Putamen (tissue), 1 donor: ENCODE results near the gene ZNF423.

Source experiments
- DNase-seq: peaks from one replicate; pipeline ENCODE4 v3.0.0-alpha.2; 2016; ENCODE audit warnings: low spot score

The ZNF423 gene

DNA sequence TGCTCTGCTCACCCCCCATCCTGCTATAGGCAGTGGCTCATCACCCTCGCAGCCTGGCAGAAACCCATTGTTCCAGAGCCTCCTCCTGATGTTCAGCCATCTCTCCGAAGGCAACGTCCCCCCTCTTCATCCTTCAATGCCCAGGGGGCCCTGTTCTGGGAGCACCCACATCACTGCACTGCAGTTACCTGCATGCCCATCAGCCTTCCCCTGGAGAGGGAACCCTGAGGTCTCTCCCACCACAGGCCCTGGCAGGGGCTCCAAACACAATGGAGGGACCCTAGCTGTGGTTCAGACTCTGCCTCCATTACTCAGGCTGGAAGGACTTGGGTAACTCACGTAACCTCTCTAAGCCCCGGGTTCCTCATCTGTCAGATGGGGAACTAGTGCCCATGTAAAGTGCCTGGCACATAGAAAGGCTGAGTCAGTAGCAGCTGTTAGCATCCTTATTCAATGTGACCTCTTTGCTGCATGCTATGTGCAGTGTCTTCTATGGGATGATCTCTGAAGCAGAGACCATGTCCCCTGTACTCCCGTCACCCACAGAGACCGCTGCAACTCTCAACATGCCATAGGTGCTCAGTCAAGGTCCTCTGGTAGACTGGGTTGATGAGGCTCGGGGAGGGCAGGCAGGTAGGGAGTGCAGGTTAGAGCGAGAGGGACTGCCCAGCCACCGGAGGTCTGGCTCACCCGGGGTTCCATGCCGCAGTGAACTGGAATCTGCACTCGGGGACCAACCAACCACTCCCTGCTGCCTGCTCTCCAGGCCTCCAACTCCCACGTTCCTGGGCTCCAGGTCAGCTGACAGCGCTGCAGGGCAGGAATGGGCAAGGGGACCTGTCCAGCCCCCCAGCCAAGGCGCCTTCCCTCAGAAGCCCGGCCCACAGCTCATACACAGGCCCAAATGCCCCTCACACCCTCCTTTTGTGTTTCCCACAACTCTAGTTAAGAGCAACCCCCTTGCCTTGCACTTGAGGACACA is 233.2 kb downstream of the ZNF423 start:
- DNase-seq: no peak

DNA sequence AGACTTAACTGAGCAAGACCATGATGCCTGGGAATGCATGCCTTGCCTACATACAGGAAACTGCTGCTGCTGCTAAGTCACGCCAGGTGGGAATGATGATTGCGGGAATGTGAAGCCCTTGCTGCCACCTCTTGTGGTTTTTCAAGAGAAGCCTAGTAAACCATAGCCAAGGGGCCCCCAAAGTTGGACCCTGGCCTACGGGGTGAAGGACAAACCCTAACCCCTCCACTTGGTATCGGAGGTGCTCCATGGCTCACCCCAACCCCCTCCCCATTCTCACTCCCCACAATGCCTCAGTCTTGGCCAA is 233.9 kb downstream of the ZNF423 start:
- no peak for DNase-seq

DNA sequence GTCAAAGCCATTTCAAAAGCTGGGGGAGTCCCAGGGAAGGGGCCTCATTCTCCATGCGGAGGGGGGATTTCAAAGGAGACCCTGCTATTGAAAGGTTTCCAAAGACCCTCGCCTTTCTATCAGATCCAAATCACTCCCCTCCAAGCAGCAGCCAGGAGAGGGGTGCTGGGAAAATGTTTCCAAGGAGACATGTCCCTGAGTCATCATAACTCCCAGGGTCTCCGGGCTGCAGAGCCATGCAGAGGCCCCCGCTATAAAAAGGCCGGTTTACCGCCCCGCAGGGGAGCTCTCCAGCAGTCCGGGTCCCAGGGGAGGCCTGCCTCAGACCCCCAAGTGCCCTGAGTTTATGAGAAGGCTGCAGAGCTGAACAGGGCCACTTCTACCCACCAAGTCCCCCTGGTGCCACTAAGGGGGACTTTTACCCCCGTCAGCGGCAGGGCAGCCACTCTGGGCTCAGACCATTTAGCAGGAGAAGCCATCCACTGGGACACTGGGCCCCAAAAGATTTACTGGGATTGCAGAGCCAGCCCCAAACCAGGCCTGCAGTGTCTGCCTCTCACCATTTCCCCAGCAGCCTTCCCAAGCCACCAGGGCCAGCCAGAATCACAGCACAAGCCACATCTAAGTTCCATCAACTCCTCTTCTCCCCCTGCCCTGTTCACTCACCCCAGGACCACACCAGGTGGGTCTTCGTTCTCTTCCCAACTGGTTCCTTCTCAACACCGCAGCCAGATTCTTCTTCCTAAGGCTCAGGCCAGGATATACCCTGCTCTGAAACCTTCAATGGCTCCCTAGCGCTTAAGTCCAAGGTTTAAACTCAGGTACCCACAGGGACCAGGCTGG is 234.4 kb downstream of the ZNF423 start:
- DNase-seq: no peak

DNA sequence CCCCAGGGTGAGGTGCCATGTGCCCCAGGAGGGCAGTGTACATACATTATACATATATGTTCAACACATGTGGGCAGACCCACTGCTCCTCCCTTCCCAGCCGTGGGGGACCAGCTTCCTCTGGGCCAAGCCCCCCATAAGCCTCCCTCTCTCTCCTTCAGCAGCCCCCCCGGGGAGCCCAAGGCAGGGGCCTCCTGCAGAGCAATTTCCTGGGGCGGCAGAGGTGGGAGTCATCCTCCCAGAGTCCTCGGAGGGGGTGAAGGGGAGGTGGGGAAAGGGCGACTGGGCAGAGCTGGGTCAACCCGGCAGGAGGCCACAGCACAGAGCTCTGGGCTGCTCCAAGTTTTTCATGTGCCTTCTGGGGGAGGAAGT is 235.1 kb downstream of the ZNF423 start:
- DNase-seq: no peak

DNA sequence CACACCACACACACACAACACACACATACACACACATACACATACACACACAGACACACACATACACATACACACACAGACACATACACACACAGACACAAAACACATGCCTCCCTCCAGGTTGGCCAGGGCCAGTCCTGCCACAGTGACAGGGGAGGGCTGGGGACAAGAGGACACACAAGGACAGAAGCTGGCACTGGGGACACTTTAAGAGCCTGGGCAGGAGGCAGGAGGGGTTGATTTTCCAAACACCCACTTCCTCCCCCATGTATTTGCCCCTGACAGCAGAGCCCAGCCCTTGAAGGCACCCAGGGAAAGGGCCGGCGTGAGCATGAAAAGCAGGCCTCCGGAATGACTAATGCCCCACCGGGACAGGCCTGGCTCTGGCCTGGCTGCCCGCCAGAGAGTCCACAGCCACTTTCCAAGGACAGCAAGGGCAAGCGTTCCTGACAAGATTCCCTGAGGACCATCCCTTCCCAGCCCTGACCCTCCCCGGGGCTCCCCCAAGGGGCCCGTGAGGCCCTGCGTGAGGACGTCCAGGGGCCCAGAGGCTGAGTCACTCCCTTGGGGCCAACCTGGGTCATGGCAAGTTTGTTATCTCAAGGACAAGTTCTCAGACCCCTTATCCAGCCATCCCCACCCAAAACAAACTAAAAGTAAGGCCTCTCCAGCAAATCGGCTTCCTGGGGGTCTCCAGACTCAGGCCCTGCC is 235.6 kb downstream of the ZNF423 start:
- no peak for DNase-seq

DNA sequence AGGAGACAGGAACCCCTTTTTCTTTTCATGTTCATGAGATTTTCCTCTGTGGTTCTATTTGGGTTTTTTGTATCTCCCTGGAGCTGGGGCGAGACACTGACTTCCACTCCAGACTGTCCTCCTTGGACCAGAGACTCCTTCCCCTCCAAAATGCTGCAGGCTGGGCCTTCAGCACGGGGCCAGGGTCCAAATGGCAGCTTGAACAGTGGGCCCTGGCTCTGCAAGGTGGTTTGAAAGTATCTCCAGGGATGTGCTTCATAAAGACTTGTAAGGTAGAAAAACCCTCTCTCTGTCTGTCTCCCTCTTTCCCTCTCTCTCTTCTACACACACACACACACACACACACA is 236.1 kb downstream of the ZNF423 start:
- no peak for DNase-seq

DNA sequence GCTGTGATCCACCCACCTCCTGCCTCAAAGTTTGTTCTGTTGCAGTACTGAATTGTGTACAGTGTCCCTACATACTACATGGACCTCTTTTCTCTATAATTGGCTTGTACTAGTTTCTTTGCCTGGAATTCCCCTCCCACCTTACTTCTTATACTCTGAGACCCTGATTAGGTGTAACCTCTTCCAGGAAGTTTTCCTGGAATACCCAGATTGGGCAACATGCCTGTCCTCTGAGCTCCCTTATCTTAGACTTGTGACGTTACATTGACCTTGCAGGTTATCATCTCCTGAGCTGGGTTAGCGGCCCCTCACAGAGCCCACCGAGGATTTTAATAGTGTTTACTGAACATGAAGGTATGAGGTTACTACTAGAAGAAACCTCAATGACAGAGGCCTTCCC is 237.0 kb downstream of the ZNF423 start:
- DNase-seq: no peak

DNA sequence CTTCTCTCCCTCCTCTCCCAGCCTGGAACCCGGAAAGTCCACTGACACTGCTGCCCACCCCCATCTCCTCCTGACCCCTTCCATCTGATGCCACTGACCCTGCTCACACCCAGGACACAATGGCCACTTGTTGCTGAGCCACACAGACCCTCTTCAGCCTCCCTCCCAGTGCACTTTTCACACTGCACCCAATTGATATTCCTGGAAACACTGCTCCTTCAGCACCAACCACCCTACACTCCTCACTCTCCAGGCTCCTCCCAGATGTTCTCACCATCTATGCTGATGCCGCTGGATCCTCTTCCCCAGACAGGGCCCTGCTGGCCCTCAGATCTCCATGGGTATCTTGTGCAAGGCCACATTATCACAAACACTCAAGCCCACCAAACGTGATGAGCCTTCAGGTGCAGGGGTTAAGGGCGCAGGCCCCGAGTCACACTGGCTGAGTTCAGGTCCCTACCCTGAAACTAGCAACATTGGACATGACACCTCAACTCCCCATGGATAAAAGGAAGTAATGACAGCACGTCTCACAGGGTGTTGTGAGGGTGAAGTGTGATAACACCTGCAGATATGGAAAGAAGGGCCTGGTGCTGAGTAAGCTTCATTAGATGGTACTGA is 238.1 kb downstream of the ZNF423 start:
- no peak for DNase-seq

DNA sequence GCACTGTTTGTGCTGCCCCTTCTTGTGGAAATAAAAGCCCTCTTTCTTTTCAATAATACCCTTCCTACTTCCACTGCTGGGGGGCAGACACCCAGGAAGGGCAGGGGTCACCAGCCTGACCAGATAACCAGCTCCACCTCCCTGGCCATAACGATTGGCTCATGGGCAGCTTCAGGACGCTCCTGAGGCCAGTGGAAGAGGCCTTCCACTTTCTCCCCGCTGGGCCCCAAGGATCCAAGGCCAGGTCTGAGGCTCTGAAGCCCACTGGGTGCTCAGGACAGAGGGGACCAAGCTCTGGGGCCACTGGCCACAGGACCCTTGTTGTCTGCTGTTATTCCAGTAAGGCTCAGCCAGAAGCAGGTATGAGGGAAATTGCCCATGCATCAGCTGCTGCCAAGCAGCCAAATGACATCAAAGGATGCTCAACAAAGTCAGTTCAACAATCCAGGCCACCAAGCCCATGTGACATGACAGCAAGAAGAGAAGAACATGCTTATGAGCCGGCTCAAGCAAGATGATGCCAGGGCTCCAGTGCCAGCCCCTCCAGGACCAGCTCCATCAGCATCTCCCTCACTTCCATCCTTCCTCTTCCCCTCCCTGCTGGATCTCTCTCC is 238.8 kb downstream of the ZNF423 start:
- no peak for DNase-seq

DNA sequence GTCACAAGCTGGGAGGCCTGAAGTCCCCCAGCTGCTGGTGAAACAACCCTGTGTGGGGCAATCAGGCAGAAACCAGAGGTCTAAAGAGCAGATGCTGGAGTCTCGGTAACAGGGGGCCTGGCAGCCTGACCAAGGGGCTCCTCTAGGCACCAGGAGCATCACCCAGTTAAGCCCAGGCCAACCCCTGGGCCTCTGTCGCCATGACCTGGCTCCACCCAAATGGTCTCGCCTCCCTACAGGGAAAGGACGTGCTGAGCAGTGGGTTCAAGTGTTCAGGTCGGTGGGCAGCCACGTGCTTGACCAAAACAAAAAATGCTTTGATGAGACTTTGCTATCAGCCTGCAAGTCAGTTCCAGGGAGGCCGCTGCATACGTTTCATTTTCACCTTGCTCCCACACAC is 240.3 kb downstream of the ZNF423 start:
- DNase-seq: no peak

DNA sequence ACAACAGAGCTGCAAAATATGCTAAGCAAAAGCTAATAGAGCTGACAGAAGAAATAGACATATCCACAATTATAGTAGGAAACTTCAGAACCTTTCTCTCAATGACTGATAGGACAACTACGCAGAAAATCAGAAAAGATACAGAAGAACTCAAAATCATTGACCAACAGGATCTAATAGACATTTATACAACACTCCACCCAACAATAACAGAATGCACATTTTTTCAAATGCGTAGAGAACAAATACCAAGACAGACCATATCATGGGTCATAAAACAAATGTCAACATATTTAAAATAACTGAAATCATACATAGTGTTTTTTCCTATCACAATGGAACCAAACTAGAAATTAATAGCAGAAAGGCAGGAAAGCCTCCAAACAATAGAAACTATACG is 244.9 kb downstream of the ZNF423 start:
- DNase-seq: no peak

DNA sequence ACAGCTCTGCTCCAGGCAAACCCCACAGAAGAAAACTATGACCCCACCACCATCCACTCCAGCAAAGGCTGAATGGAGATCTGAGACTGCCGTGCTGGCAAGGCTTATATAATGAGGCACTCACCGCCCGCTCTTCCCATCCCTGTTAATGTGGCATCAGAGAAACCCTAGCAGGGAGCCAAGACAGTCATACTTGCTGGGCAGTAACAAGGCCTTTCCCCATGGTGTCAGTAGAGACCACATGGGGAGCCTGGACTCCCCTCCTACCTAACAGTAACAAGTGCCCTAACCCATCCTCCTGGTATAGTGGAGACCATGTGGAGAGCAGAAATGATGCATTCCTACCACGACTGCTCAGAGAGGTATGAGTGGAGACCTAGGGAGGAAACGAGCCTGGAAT is 247.1 kb downstream of the ZNF423 start:
- DNase-seq: no peak

DNA sequence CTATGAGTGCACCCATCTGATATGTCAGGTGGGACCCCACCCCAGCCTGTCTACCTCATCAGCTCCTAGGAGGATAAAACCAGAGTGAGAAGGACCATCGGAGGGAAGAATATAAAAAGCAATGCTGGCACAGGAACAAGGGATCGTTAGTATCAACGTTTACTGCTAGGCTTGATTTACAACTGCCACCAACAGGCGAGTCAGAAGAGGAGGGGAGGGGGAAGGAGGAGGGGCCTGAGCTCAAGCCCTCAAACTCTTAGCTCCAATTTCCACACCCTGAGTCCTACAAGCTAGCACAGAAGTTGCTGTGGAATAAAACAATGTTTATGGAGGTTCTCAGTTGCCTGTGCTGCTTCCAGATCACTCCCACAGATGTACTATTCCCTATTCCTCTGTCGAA is 247.8 kb downstream of the ZNF423 start:
- no peak for DNase-seq

DNA sequence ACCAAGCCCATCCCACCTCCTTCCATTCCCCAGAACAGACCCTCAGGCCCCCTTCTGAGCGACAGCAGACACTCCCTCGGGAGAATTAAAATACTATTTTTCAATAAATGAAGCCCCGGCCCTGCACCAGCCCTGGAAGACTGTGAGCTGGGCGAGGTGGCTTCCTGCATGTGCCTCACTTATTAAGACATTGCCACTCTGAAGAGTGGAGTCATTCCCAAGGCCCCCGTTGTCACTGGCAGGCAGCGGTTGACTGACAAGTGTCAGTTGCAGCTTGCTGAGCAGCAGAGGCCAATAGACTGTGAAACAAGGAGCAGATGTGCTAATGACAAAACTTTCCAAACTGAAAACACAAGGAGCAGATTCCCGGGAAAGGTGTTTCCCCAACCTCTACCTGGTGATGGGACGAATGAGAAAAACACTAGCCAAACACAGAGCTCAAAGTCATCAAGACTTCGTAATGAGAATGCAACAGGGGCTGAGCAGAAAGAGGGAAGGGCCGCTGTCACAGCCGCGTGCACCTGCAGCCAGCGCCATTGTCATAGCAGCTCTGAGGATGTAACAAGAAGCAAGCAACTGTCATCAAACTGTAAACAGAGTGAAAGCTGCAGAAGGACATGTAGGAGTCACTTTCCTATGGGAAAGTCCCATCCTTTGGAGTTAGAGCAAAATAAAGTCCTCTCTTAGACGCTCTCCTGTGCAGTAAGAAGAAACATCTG is 250.2 kb downstream of the ZNF423 start:
- DNase-seq: no peak

DNA sequence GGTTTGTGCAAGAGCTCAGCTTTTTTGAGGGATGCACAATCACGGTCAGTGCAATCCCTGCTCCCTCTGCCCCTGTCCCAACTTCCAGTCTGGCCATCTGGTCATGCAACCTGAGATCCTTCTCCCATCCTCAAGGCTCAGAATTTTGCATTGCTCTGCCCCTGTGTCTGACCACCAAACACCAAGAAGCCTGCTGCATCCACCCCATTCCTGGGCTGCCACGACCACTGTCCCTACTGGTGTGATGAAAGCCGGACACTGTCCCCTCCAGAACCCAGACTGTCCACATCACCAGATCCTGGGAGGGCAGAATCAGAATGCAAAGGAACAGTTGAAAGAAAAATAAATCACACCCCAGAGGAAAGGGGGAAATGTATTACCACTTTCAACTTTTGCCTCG is 251.3 kb downstream of the ZNF423 start:
- no peak for DNase-seq

DNA sequence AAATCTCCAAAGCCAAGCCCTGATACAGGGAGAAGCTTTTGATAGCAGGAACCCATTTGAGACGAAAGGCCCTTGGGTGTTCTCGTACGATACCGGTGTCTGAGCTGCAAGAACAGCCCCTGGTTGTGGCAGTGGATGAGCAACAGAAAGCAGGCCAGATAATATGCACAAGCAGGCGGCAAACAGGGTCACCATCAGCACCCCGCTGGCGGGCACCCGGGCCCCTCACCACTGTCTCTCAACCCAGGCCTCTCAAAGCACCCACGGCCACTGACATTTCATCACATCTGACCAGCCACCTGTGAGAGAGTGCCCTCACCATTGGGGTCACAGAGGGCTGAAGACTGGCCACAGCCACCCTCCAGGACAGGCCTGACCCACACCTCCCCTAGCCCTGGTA is 252.0 kb downstream of the ZNF423 start:
- DNase-seq: no peak

DNA sequence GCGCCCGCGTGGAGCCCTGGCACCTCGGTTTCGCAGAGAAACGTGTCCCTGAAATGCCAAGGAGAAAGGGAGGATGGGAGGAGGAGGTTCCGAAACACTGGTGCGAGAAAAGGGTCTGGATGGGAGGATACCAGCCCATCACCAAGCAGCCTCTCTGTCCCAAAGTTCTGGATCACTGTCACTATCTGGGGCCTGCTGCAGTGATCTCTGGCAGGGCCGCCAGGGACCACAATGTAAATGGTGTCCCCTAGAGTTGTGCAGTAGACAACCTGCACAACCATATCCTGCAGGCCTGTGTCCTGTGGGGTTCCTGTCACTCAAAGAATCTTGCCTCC is 253.0 kb downstream of the ZNF423 start:
- no peak for DNase-seq

DNA sequence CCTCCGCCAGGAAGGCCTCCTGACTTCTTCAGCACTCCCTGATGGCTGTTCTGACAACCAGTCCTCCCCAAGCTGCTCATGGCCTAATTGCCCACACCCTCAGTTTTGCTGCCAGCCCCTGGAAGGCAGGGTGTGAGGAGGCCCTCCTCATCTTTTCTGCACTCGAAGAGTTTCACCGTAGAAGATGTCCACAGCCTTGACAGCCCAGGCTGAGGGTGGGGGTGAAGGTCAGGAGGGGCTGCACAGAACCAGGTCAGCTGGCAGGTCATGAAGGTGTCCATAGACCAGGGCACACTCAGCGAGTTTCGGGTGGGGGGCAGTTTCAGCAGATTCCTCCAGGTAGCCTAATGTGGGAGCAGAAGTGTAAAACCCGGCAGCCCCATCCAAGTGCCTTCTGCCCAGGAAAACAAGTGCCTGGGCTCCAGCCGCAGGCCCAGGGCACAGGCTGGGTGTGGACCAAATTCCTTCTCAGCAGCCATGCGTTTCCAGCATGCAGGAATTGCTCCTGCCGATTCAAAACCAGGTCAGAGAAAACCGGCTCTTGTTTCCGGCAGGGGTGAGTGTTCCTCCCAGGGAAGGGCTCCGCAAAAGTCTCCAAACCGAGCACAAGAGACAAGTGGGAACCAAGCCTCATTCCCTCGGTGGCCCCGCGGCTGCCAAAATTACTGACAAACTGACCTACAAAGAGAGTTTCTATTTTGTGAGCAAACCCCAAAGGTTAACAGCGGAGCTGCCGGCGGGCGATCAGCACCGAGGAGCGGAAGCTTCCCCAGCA is 253.5 kb downstream of the ZNF423 start:
- DNase-seq: no peak

DNA sequence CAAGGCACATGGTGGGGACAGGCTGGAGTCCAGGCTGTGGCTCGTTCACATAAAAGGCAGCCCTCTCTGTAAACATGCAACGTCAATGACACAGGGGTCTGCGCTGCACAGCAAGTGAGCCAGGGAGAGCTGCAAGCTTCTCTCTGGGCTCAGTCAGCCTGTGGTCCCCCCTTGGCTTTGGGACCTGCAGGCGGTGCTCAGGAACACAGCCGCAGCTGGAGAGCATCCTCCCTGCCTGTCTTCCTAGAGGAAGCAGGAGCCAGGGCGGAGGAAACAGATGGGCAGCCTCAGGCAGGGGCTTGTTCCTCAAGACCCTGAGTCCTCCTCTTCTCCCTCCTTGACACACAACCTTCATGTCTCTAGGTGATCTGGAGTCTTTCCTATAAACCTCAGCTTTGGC is 254.3 kb downstream of the ZNF423 start:
- DNase-seq: no peak

DNA sequence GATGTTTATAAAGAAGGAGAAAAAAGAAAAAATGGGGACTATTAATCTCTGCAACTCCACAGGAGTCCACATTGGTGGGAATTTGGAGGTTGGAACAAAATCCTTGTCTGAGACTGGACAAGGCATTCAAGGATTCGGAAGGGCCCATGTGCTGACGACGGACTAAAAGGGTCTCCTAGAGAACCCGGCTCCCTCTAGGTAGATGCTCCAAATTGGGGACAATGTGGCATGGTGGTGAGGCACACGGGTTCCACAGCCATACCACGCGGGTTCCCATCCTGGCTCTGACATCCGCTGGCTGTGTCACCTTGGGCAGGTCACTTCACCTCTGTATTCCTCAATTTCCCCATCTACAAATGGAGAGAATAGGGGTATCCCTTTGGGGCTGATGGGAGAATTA is 254.9 kb downstream of the ZNF423 start:
- no peak for DNase-seq

DNA sequence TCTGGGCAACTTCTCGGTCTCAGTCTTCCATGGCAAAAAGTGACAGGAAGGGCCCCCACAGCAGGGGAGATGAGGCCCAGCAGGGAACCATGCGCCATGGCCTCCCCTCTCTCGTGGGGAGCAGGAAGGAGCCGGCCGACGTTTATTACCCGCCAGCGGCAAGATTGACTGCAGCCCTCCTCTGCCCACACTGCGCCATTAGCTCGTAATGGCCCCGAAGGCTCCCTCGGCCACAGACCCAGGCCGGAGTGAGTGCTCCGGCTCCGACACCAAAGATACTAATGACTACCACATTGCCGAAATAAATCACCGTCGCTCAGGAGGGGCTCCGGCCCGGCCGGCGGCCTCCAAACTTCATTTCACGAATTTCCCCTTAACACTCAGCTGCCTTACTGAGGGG is 255.4 kb downstream of the ZNF423 start:
- no peak for DNase-seq
